Fibroblast of lung (primary cell): ENCODE results near the gene SAA4. TPM values are rescaled to one million over a fixed set of nuclear protein-coding genes. Genes with fewer than 3 reads are reported as not detected.

Source experiments
- DNase-seq, 2 donors: peaks; one replicate each; pipeline versions ENCODE4 v3.0.0 to v3.0.0-alpha.2; 2010; ENCODE audit warnings: low read depth in 2 of 2
- H2AFZ ChIP-seq: 2 replicates; pipeline ENCODE4 v1.5.1; 2012; ENCODE audit warnings: low read length, control low read depth, inconsistent platforms
- H3K27ac ChIP-seq: 2 replicates; pipeline ENCODE4 v1.5.1; 2011; ENCODE audit warnings: low read length, control low read depth; ENCODE audit not compliant: insufficient read depth
- H3K27me3 ChIP-seq: 2 replicates; pipeline ENCODE4 v1.5.1; 2011; ENCODE audit warnings: mild to moderate bottlenecking, low read length; ENCODE audit not compliant: control insufficient read depth, insufficient read depth
- H3K36me3 ChIP-seq: 2 replicates; pipeline ENCODE4 v1.5.1; 2011; ENCODE audit warnings: low read length; ENCODE audit not compliant: control insufficient read depth, insufficient read depth
- H3K4me1 ChIP-seq: 2 replicates; pipeline ENCODE4 v1.5.1; 2011; ENCODE audit warnings: low read length; ENCODE audit not compliant: control insufficient read depth, insufficient read depth; ENCODE audit errors: extremely low read depth
- H3K4me2 ChIP-seq: 2 replicates; pipeline ENCODE4 v1.5.1; 2011; ENCODE audit warnings: low read length, control low read depth; ENCODE audit not compliant: insufficient read depth; ENCODE audit errors: extremely low read depth
- H3K4me3 ChIP-seq, 4 experiments: fragments of 200-600 bp in 1 of 4; sonication (generic) in 1 of 4; replicated peaks in 1 of 4; 2 replicates each; pipeline ENCODE4 v1.5.1; 2011 to 2016; ENCODE audit warnings: low read length in 4 of 4, low read depth in 3 of 4, mild to moderate bottlenecking in 3 of 4, control low read depth in 2 of 4, inconsistent platforms in 1 of 4, mixed read lengths in 1 of 4; ENCODE audit not compliant: insufficient read depth in 1 of 4; ENCODE audit errors: control extremely low read depth in 1 of 4
- H3K79me2 ChIP-seq: 2 replicates; pipeline ENCODE4 v1.5.1; 2012; ENCODE audit warnings: mild to moderate bottlenecking, low read length, inconsistent platforms; ENCODE audit not compliant: control insufficient read depth, insufficient read depth
- H3K9ac ChIP-seq: 2 replicates; pipeline ENCODE4 v1.5.1; 2011; ENCODE audit warnings: mild to moderate bottlenecking, low read length, control low read depth; ENCODE audit not compliant: insufficient read depth
- H3K9me3 ChIP-seq: 2 replicates; pipeline ENCODE4 v1.5.1; 2012; ENCODE audit warnings: low read depth, low read length; ENCODE audit not compliant: control insufficient read depth, insufficient read depth
- H4K20me1 ChIP-seq: 2 replicates; pipeline ENCODE4 v1.5.1; 2011; ENCODE audit warnings: low read length; ENCODE audit not compliant: control insufficient read depth, insufficient read depth; ENCODE audit errors: extremely low read depth
- EZH2 ChIP-seq: IDR thresholded peaks from 2 replicates; pipeline ENCODE4 v1.5.1; 2012; ENCODE audit warnings: low read length, control low read depth, mild to moderate bottlenecking; ENCODE audit errors: missing control alignments
- polyA minus RNA-seq: library from RNA; depleted of rRNA, polyadenylated mRNA; stranded (reverse); fragments of >200 nt; gene quantifications from 2 replicates; pipeline ENCODE4 v1.2.3, GENCODE V29; 2011; ENCODE audit warnings: low replicate concordance
- polyA plus RNA-seq, 2 donors: library from polyadenylated mRNA; depleted of rRNA in 1 of 2; stranded (reverse) in 1 of 2; unstranded in 1 of 2; fragments of >200 nt; gene quantifications; 2 replicates each; pipeline ENCODE4 v1.2.1, GENCODE V29; 2011 to 2012; ENCODE audit warnings: missing spikeins in 1 of 2
- total RNA-seq: library from RNA; depleted of rRNA; stranded (reverse); fragments of >200 nt; gene quantifications from 2 replicates; pipeline ENCODE4 v1.2.1, GENCODE V29; 2014
- TF ChIP-seq, protein P1 (sequence below), 2 donors: IDR thresholded peaks in 1 of 2; conservative IDR thresholded peaks in 1 of 2; 1 replicate in 1 of 2; 2 replicates in 1 of 2; pipeline ENCODE4 v1.5.1; 2011 to 2012; ENCODE audit warnings: low read length in 2 of 2, control low read depth in 1 of 2, inconsistent platforms in 1 of 2, low read depth in 1 of 2, mild to moderate bottlenecking in 1 of 2

Gene SAA4
- total RNA-seq (not detected in 2 replicates), polyA plus RNA-seq (not detected in 2 replicates), polyA minus RNA-seq (not detected in 2 replicates)
- polyA plus RNA-seq (2012) = not detected in 2 replicates

DNA sequence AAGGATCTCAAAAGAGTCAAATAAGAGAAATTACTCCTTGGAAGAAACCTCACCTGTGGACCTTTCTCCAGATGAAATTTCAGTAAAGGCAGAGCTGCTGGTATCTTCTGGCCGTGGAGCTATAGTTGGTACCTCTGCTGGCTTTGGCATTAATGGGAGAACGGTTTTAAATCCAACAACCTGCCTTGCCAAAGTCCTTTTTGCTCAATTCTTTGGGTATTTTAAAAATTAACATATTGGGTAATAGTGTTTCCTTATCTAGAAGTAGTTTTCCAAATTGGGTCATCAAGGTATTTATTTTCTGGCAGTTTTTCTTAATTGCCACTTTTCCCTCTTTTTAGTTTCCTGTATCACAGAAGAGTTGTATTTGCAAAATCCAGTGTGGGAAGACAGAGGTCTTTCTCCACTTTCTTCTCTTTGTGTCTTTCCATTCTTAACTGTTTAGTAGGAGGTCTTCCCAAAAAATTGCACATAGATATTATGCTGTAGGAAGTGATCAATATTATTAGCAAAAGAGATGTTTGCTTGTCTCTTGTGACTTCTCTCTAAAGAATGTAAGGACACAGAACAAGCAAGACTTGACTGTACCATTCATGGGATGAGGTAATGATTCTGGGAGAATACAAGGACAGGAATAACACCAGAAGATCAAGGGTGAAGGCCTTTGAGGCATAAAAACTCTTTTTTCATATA is at the start of gene SAA4:
TSS of gene SAA4 (minus strand) at position 139 of the 693 bp plus-strand sequence. CDS start 876 bp downstream, outside the sequence.
- Histone ChIP-seq H2AFZ (no peak within 1 kb of the TSS), H3K4me3 (no peak within 1 kb of the TSS), H3K9me3 (no peaks in the 10 kb centered on the region), H4K20me1 (no peaks in the 10 kb centered on the region), H3K79me2 (no peaks in the 10 kb centered on the region), H3K27me3 (peaks cover 4% of the 10 kb centered on the region), H3K27ac (no peak within 1 kb of the TSS), H3K4me2 (no peak within 1 kb of the TSS), H3K4me1 (no peaks in the 10 kb centered on the region), H3K9ac (no peak within 1 kb of the TSS), H3K36me3 (no peaks in the 10 kb centered on the region)
- TF ChIP-seq, protein P1, sequence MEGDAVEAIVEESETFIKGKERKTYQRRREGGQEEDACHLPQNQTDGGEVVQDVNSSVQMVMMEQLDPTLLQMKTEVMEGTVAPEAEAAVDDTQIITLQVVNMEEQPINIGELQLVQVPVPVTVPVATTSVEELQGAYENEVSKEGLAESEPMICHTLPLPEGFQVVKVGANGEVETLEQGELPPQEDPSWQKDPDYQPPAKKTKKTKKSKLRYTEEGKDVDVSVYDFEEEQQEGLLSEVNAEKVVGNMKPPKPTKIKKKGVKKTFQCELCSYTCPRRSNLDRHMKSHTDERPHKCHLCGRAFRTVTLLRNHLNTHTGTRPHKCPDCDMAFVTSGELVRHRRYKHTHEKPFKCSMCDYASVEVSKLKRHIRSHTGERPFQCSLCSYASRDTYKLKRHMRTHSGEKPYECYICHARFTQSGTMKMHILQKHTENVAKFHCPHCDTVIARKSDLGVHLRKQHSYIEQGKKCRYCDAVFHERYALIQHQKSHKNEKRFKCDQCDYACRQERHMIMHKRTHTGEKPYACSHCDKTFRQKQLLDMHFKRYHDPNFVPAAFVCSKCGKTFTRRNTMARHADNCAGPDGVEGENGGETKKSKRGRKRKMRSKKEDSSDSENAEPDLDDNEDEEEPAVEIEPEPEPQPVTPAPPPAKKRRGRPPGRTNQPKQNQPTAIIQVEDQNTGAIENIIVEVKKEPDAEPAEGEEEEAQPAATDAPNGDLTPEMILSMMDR (conservative IDR thresholded peaks at IDR 0.05 in 1 of 2, IDR thresholded peaks at IDR 0.05 in 1 of 2; ENCODE audit: low read depth in 1 of 2, low read length in 2 of 2) = no peak
- no peak for TF ChIP-seq EZH2
- no peak for DNase-seq

DNA sequence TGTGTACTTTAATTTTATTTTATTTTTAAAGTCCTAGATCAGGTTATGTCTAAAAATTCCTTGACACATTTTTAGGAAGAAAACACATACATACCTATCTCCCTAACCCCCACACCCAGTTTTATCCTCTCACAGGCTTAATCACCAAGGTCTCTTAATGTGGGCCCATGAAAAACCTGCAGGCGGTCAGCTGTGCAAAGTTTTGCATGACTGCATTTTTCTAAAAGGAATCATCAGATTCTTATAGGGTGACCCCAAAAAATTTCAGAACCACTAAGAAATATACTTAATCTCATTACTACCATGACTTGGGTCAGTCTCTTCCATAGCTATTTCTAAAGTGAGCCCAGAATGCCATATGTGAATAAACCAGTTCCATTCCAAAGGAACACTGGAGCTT is 49.2 kb upstream of the SAA4 start:
- Histone ChIP-seq H3K4me2 (no peak overlapping the region), H4K20me1 (no peaks in the 10 kb centered on the region), H2AFZ (no peak overlapping the region), H3K9ac (no peak overlapping the region), H3K79me2 (no peaks in the 10 kb centered on the region), H3K9me3 (no peaks in the 10 kb centered on the region), H3K4me3 (no peak overlapping the region), H3K27ac (no peak overlapping the region), H3K36me3 (peaks cover 3% of the 10 kb centered on the region), H3K4me1 (no peaks in the 10 kb centered on the region), H3K27me3 (no peaks in the 10 kb centered on the region)
- TF ChIP-seq, protein P1 (conservative IDR thresholded peaks at IDR 0.05 in 1 of 2, IDR thresholded peaks at IDR 0.05 in 1 of 2; ENCODE audit: low read depth in 1 of 2, low read length in 2 of 2) = no peak
- TF ChIP-seq EZH2 = no peak
- peak in 1 of 2 donors; percentile 5 for DNase-seq

GRCh38 chr11:18282626-18283025 is 46.0 kb upstream of the SAA4 start:
- H3K4me3 ChIP-seq = no peak overlapping the region
- H3K27ac ChIP-seq = no peak overlapping the region
- H3K9me3 ChIP-seq = no peaks in the 10 kb centered on the region
- H3K27me3 ChIP-seq = no peaks in the 10 kb centered on the region
- no peak for DNase-seq
- H4K20me1 ChIP-seq = no peaks in the 10 kb centered on the region
- no peak overlapping the region for H3K9ac ChIP-seq
- no peak for TF ChIP-seq EZH2
- TF ChIP-seq, protein P1 (conservative IDR thresholded peaks at IDR 0.05 in 1 of 2, IDR thresholded peaks at IDR 0.05 in 1 of 2; ENCODE audit: low read depth in 1 of 2, low read length in 2 of 2) = no peak
- no peak overlapping the region for H2AFZ ChIP-seq
- H3K79me2 ChIP-seq = no peaks in the 10 kb centered on the region
- H3K4me1 ChIP-seq = no peaks in the 10 kb centered on the region
- no peak overlapping the region for H3K4me2 ChIP-seq
- peaks cover 2% of the 10 kb centered on the region for H3K36me3 ChIP-seq
